ENCODE results near the gene NBAS. TPM values are rescaled to one million over a fixed set of nuclear protein-coding genes. Genes with fewer than 3 reads are reported as not detected.

Gene NBAS
- total RNA-seq, 1 experiment from 2014 or later, result 27.9 TPM

DNA sequence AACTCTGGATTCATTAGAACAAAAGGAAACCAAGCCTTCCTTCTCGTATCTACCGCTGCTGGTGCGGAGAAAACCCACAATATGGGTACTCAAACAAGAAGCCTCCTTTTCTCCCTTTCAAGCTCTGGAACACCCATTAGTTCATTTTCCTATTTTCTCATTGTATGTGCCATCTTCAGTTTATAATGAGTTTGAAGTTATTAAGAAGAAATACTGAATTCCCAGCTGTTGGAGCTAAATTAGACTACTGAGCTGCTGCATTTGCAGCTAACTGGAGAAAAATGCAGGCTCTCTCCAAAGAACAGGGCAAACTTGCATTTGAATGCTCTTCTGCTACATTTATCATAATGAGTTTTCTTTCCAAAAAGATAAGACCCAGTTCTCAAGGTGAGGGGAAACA, 398.5 kb downstream of the NBAS start:
- Histone ChIP-seq H3K4me3 (no peak overlapping the region), H3K27me3 (no peaks in the 10 kb centered on the region), H3K9me3 (no peaks in the 10 kb centered on the region), H3K36me3 (no peaks in the 10 kb centered on the region)
- no peak for DNase-seq

GRCh38 chr2:15160201-15160991, 400.7 kb downstream of the NBAS start:
- no peaks in the 10 kb centered on the region for H3K36me3 ChIP-seq
- DNase-seq, result no peak

GRCh38 chr2:15159751-15160177, 401.4 kb downstream of the NBAS start:
- no peak overlapping the region for H3K4me3 ChIP-seq
- H3K9me3 ChIP-seq, result no peaks in the 10 kb centered on the region
- DNase-seq, result no peak
- no peaks in the 10 kb centered on the region for H3K27me3 ChIP-seq
- H3K36me3 ChIP-seq, result no peaks in the 10 kb centered on the region

More at GRCh38 chr2:15160201-15160991, 400.7 kb downstream of the NBAS start:
- Histone ChIP-seq H3K27me3 (no peaks in the 10 kb centered on the region), H3K4me3 (no peak overlapping the region), H3K9me3 (no peaks in the 10 kb centered on the region)

DNA sequence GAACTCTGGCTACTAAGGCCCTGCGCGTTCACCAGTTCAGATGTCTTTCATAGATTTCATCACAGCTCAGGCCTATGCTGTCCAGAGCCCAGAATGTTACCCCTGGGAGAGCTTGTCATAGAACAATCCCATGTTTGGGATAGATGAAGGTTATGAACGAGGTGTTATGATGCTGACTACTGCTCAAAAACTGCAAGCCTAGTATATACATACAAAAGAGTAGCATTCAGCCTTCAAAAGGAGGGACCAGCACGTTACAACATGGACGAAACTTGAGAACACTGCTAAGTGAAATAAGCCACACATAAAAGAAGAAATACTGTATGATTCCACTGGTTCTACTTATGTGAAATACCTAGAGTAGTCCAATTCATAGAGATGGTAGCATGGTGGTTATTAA, 401.9 kb downstream of the NBAS start:
- Histone ChIP-seq H3K27me3 (no peaks in the 10 kb centered on the region), H3K9me3 (no peaks in the 10 kb centered on the region), H3K36me3 (no peaks in the 10 kb centered on the region), H3K4me3 (no peak overlapping the region)
- DNase-seq, result no peak

DNA sequence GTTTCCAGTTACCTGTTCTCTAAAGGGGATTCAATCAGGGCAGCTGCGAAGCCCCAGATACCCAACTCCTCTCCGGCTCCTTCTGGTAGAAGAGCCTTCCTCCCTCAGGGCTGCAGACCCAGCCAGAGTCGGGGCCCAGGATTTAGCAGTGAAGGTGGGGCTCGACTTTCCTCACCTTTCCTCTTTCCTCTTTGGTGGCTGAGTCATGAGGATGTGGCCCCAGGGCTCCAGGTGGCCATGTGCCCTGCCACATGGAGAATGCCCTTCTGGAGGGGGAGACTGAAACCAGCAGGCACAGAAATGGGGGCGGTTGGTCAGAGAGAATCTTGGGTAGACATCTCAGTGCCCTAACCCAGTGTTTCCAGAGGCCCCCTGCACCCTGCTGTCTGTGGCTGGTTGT, 402.6 kb downstream of the NBAS start:
- Histone ChIP-seq H3K36me3 (no peaks in the 10 kb centered on the region), H3K9me3 (no peaks in the 10 kb centered on the region), H3K27me3 (no peaks in the 10 kb centered on the region), H3K4me3 (no peak overlapping the region)
- no peak for DNase-seq

- Histone ChIP-seq H3K27me3 (no peaks in the 10 kb centered on the region), H3K36me3 (no peaks in the 10 kb centered on the region), H3K4me3 (no peak overlapping the region), H3K9me3 (no peaks in the 10 kb centered on the region)
- DNase-seq, result no peak
These were observed 403.0 kb downstream of the NBAS start for GRCh38 chr2:15158100-15158499.

DNA sequence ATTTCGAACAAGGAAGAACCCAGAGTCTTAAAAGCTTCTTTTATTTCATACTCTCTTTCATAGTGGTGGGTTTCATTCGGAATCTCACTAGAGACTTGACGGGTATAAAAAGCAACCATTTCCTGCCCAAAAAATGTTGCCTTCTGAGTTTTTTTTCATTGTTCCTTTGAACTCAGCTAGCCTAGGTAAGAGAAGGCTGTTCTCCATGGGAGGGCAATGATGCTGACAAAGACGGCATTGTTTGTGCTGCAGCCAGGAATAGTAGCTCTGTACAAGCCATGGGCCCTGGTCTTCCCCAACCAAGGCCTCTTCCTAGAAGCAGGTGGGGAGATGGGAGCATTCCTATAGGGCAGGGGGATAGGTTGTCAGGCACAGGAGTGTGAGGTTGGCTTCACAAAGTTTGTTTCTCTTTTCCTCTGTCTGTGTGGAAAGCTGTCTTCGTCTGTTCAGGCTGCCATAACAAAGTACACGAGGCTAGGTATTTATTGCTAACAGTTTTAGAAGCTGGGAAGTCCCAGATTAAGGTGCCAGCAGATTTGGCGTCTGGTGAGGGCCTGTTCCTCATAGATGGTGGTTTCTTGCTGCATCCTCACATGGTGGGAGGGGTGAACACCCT, 405.1 kb downstream of the NBAS start:
- no peak for DNase-seq

GRCh38 chr2:15154297-15154696, 406.8 kb downstream of the NBAS start:
- H3K4me3 ChIP-seq, result no peak overlapping the region
- DNase-seq, result no peak
- no peaks in the 10 kb centered on the region for H3K9me3 ChIP-seq
- no peaks in the 10 kb centered on the region for H3K36me3 ChIP-seq
- no peaks in the 10 kb centered on the region for H3K27me3 ChIP-seq

More for the DNA sequence above, 405.1 kb downstream of the NBAS start:
- H3K9me3 ChIP-seq, result no peaks in the 10 kb centered on the region
- no peak overlapping the region for H3K4me3 ChIP-seq
- H3K27me3 ChIP-seq, result no peaks in the 10 kb centered on the region
- H3K36me3 ChIP-seq, result no peaks in the 10 kb centered on the region

DNA sequence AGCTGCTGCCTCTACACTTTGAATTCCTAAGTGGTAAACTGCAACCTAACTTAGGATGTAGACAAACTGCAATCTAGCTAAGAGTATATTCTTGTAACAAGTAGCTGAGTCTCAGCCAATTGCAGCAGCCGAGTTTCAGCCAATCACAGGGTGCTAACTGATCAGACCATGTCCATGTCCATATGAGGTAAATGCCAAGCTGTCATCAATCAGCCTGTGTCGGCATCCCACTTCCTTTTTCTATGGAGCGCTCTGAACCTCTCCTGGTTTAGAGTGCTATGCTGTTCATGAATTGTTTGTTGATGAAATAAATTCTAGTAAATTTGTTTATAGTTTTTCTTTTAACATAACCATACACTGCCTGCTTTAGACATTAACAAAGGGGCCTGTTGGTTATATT, 408.8 kb downstream of the NBAS start:
- H3K27me3 ChIP-seq, result no peaks in the 10 kb centered on the region
- no peak overlapping the region for H3K4me3 ChIP-seq
- DNase-seq, result no peak
- no peaks in the 10 kb centered on the region for H3K36me3 ChIP-seq
- no peaks in the 10 kb centered on the region for H3K9me3 ChIP-seq

DNA sequence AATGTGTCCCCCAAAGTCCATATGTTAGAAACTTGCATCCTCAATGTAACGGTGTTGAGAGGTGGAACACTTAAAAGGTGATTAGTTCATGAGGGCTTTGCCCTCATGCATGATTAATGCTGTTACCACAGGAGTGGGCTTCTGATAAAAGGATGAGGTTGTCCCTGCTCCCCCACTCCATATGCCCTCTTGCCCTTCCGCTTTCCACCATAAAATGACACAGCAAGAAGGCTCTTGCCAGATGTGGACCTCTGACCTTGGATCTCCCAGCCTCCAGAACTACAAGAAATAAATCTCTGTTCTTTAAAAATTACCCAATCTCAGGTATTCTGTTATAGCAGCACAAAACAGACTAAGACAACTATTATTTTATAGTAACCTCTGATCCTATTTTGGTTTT, 412.1 kb downstream of the NBAS start:
- Histone ChIP-seq H3K27me3 (no peaks in the 10 kb centered on the region), H3K4me3 (no peak overlapping the region), H3K36me3 (no peaks in the 10 kb centered on the region), H3K9me3 (no peaks in the 10 kb centered on the region)
- no peak for DNase-seq

DNA sequence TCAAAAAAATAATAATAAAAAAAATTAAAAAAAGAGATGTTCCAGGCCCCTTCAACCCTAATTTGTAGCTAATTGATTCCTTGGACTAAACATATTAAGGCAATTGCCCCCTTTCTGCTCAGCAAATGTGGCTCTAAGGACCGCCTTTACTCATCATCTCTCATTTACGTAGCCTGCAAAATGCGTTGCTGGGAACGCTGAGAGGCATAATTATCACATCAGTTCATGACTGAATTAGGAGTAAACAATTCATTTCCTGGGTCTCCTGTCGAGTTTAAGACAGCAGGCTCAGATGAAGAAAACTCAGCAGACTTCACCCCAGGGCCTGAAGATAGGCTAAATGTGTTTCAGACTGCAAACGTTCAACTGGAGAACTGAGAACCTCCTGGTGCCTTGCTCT, 413.5 kb downstream of the NBAS start:
- DNase-seq, result no peak
- H3K9me3 ChIP-seq, result no peaks in the 10 kb centered on the region
- H3K27me3 ChIP-seq, result no peaks in the 10 kb centered on the region

GRCh38 chr2:15146960-15147359, 414.2 kb downstream of the NBAS start:
- Histone ChIP-seq H3K36me3 (no peaks in the 10 kb centered on the region), H3K4me3 (no peak overlapping the region), H3K9me3 (no peaks in the 10 kb centered on the region), H3K27me3 (no peaks in the 10 kb centered on the region)
- DNase-seq, result no peak

More for the DNA sequence above, 413.5 kb downstream of the NBAS start:
- no peak overlapping the region for H3K4me3 ChIP-seq
- H3K36me3 ChIP-seq, result no peaks in the 10 kb centered on the region

DNA sequence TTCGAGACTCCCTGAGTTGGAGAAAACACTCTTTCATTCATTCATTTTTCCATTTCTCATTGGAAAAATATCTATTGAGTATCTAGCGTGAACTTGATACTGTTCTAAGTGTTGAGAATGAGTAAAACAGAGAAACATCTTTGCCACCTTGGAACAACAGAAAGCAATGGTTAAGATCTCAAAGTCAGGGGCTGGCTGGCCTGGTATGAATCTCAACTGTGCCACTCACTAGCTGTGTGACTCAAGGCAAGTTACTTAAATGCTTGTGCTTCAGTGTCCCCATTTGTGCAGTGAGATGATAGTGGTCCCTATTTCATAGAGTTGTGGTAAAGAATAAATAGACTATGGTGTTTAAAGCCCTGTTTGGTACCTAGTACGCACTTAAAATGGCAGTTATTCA, 415.2 kb downstream of the NBAS start:
- no peaks in the 10 kb centered on the region for H3K27me3 ChIP-seq
- no peak for DNase-seq
- no peaks in the 10 kb centered on the region for H3K9me3 ChIP-seq
- H3K4me3 ChIP-seq, result no peak overlapping the region
- H3K36me3 ChIP-seq, result no peaks in the 10 kb centered on the region

- no peaks in the 10 kb centered on the region for H3K36me3 ChIP-seq
- H3K27me3 ChIP-seq, result no peaks in the 10 kb centered on the region
- H3K9me3 ChIP-seq, result no peaks in the 10 kb centered on the region
- no peak overlapping the region for H3K4me3 ChIP-seq
- DNase-seq, result peak; percentile 5
These were observed 415.9 kb downstream of the NBAS start for GRCh38 chr2:15145046-15145817.

DNA sequence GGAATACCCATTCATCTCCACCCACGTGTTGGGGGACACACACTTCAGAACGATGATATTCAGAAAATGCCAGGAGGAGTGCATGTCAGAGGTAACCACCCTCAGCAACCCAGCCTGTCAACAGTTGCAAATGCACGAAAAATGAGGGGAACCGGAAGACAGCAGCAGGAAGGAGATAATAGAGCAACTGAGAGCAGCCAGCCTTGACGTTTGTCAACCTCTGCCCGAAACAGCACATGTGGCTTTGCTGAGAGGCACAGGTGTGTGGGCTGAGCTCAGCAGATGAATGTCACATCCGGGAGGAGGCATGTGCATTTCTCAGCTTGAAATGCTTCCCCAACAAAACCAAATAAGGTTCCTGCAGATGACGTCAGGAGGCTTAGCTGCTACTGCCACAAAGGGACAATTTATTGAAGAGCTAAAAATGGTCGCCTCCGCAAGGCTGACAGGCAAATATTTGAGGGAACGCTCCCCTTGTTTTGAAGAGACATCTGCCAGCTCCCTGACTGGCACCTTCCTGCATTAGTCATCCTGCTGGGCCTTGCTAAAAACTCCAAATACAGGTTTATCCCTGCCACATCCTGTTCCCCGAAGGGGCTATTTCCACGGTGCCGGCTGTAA, 419.0 kb downstream of the NBAS start:
- no peaks in the 10 kb centered on the region for H3K27me3 ChIP-seq
- DNase-seq, result peak; percentile 4
- H3K4me3 ChIP-seq, result no peak overlapping the region
- H3K36me3 ChIP-seq, result no peaks in the 10 kb centered on the region
- H3K9me3 ChIP-seq, result no peaks in the 10 kb centered on the region

- H3K27me3 ChIP-seq, result no peaks in the 10 kb centered on the region
- DNase-seq, result no peak
- no peaks in the 10 kb centered on the region for H3K9me3 ChIP-seq
- H3K4me3 ChIP-seq, result no peak overlapping the region
- H3K36me3 ChIP-seq, result no peaks in the 10 kb centered on the region
These were observed 419.9 kb downstream of the NBAS start for GRCh38 chr2:15141211-15141610.

GRCh38 chr2:15136639-15137038, 424.5 kb downstream of the NBAS start:
- H3K4me3 ChIP-seq, result no peak overlapping the region
- DNase-seq, result no peak
- H3K36me3 ChIP-seq, result no peaks in the 10 kb centered on the region
- H3K27me3 ChIP-seq, result no peaks in the 10 kb centered on the region
- no peaks in the 10 kb centered on the region for H3K9me3 ChIP-seq
